GM19239 (cell line): Measurements from ENCODE around the gene GOLM1.

ENCODE experiments used
- DNase-seq: peaks from one replicate; pipeline ENCODE4 v3.0.0; 2011; ENCODE audit warnings: low spot score; ENCODE audit not compliant: insufficient read length
- FAIRE-seq: peaks from 2 replicates; lab custom pipeline; 2011; peaks lifted over from hg19 to GRCh38; lab: Jason Lieb, UNC

The GOLM1 gene

DNA sequence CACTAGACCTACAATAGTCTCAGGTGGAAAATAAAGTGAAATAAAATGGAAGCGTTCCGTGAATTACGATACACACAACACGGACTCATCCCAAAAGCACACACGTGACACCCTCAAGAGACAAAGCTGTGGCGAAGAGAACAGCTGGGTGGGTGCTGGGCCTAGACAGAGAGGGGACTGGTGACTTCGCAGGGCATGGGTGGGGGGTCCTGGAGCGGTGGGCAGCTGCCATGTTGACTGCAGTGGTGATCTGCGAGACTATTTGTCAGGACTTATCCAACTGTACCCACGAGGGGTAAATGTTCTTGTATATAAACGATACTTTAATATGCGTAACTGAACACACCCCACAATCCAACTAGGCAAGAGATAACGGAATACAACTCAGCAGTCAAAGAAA, 52.0 kb downstream of the GOLM1 start:
- FAIRE-seq (no peak), DNase-seq (no peak)

DNA sequence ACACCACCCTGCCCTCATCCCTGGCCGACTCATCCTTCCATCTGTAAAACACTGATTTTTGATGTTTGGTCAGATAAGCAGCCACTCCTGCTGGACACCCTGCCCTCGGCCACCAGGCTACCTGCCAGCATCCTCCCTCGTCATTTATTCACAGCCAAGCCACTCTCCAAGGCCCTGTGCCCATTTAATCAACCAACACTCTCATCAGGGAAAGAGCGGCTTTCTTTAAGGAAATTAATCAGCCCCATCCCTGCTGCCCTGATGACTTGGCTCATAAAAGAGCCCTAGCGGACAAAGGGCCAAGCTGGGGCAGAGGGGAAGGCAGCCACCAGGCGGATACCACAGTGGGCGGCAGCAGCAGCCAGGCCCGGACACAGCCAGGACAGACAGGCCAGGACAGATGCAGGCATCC, 52.4 kb downstream of the GOLM1 start:
- no peak for DNase-seq
- FAIRE-seq, result no peak

DNA sequence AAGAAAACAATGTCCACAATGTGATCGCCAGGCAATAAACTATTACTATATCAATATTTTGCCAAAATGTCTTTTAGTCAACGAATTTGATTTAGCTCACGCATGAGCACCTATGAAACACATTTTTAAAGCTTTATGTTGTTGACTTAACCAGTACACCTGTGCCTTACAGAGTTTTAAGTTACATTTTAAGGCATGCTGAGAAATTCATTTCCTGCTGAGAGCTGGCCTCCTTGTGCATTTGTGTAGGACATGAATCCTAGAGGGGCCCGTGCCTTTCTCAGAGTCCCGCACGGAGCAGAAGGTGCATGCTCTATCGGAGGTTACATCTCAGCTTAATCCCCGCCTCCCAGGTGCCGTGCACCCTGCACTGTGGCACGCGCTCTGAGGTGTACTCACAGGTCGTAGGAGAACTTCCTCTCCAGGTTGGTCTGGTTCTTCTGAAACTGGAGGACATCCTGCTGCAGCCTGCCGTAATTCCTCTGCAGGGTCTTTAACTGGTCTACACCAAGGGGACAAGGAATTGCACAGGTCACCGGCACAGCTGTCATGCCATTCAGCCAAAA, 53.2 kb downstream of the GOLM1 start:
- no peak for DNase-seq
- no peak for FAIRE-seq

DNA sequence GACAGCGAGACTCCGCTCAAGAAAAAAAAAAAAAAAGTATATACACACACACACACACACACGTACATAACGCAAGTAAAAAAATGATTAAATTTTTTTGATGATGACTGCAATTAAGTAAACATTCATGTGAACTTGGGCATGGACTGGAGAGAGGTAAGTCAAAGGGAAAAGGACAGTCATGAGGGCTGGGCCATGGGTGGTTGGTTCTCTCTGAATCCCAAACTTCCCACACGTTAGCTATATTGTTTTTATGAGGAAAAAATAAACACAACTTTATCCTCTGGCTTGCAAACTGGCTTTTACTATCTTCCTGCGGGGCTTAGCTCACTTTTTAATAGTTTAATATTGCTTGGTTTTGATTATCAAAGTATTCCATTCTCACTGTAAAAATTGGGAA, 53.7 kb downstream of the GOLM1 start:
- DNase-seq (no peak), FAIRE-seq (no peak)

DNA sequence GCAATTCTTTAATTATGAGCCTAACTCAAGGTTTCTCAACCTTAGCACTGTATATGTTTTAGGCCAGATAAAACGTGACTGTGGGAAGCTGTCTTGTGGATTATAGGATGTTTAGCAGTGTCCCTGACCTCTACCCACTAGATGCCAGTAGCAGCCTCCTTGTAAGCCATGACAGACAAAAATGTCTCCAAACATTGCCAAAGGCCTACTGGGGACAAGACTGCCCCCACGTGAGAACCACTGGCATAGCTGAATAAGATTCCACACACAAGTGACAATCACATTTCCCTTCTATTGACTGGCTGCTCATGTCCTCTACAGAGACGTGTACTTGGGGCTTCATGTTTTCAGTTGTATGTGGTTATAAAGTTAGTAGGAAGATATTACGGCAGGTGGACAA, 55.4 kb downstream of the GOLM1 start:
- FAIRE-seq (no peak), DNase-seq (no peak)

DNA sequence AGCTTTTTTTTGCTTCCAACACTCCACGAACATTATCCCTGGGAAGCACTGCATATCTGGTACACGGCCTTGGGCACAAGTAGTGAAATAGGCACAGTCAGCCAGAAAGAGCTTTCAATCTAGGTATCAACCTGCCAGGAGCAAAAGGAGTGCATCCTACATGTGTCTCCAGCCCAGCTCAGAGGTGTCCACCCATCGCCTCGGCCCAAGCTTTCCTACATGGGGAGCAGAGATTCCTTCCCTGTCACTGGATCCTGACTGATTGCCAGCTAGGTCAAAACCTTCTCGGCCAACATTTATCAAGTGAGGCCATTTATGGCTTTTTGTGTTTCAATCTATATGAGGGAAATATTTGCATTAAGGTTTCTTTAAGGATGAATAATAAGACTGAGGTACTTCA, 55.8 kb downstream of the GOLM1 start:
- FAIRE-seq (no peak), DNase-seq (no peak)

DNA sequence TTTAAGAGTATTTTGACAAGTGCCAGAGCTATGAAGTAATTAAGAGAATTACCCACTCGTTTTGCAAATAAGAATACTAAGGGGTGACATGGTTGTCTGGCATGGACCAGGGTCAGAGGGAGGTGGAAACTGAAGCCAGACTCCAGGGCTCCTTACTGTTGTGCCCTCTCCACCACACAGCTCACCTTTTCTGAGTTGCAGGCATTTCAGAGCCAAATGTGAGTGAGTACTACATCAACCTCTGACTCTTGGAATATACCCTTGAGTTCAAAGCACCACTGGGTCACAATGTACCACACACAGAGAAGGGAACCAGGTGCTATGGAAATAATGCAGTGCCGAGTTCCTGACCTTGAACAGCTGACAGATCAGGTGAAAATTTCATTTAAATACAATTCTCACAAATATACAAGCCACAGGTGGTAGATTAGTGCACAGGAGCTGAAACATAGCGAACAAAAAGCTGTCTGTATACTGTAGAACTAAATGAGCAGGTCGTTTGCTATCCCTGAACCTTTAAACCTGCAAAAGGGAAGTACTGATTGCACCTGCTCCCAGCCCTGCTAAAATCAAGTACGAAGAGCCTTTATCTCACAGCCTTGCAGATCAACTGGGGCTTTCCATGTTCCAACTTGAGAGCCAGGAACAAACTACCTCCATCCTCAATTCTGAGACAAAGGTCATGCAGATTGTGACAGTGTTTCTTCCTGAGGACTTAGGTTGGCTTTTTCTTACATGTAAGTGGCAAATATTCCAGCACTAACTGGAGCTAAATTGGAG, 57.0 kb downstream of the GOLM1 start:
- DNase-seq (no peak), FAIRE-seq (no peak)

DNA sequence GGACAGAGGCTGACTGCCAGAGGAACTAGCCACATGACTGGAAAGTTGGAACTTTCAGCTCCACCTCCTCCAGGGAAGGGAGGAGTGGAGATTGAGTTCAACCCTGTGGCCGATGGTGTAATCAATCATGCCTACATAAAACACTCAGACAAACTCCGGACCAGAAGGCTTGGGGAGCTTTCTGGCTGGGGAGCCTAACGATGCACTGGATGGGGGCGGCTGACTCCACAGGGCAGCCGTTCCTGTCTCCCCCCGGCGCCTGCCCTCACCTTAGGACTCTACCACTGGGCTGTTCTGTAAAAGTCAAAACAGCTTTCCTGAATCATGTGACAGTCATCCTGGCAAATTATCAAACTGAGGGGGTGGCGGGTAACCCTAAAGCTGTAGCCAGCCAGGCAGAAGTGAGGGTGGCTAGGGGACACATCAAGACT, 58.0 kb downstream of the GOLM1 start:
- DNase-seq, result no peak
- no peak for FAIRE-seq

DNA sequence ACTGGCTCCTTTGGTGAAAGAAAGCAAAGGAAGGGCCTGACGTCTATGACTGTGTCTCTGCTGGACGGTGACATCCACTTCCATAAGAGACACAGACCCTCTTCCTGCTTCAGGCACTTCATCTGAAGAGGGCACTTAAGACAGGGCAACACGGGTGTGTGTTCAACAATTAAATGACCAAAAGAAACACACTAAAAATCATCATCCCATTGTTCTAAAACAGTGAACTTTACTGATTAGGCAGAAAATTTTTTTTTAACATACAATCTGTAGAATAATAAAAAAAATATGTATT, 58.5 kb downstream of the GOLM1 start:
- FAIRE-seq (no peak), DNase-seq (no peak)

DNA sequence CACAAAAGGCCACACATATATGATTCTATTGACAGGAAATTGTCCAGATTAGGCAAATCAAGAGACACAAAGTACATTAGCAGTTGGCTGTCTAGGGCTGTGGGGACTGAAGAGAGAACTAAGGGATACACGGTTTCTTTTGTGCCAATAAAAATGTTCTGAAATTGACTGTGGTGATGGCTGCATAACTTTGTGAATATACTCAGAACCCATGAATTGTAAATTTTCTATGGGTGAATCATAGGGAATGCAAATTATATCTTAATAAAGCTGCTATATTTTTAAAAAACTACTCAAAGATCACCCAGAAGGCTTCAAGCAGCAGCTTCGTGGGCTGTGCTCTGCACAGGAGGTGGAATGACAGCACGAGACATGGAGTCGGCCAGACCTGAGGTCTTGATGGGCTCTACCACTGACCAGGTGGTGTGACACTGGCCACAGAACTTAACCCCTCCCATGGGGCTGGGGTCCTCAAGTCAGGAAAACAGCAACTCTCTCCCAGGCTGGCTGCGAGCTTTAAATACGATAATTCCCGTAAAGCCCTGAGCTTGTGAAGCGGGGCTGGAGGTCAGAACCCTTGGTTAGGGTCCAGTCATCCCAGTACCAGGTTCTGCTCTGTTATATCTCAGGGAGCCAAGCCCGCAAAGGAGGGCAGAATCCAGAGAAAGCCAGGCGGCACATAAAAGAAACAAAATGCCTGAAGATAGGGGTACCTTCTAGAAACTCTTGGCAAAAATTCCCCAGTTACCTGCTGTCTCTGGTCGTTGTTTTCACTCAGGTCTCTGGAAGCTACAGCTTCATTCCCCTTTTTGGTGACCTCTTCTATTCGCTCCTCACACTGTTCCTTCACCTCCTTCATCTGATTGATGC, 59.1 kb downstream of the GOLM1 start:
- no peak for FAIRE-seq
- no peak for DNase-seq

DNA sequence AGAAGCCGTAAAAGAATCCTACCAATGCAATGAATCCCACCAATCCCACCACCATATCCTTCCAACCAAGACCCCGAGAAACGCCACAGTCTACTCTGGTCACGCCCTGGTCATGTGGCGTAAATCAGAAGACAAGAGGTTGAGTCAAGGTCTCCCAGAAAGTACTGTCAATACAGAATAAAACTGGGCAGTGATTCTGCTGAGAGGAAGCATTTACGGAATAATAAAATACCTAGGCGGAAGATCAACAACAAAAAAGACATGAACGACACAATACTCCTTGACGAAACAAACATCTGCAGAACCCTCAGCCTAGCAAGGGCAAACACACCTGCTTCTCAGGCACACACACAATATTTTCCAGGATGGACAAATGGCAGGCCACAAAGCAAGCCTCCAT, 62.8 kb downstream of the GOLM1 start:
- no peak for DNase-seq
- FAIRE-seq, result no peak

DNA sequence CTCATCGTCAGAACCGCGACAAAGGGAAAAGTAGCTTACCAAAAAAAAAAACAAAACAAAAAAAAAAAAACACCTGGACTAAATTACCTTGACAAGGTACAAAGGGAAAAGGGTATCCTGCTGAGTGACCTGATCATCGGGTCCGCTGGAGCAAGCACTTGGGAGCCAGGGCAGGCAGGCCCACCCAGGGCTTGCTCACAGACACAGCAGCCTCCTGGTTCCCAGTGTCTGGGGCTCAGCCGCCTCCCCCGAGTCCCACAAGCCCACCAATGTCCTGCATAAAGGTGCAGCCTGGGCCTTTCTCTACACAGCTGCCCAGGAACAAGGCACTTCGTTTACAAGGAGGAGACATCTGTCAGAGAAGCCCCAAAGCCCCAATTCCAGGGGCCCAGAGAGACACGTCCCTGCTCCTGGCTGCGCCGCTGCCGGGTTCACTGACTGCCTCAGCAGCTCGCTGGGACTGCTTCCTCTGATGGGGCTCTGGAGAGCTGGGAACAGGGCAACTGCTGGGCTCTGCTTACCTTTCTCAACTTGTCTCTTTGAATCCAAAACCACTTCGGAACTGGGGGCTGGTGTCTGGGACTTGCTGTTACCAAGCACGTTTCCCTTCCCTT, 63.4 kb downstream of the GOLM1 start:
- DNase-seq, result no peak
- no peak for FAIRE-seq

DNA sequence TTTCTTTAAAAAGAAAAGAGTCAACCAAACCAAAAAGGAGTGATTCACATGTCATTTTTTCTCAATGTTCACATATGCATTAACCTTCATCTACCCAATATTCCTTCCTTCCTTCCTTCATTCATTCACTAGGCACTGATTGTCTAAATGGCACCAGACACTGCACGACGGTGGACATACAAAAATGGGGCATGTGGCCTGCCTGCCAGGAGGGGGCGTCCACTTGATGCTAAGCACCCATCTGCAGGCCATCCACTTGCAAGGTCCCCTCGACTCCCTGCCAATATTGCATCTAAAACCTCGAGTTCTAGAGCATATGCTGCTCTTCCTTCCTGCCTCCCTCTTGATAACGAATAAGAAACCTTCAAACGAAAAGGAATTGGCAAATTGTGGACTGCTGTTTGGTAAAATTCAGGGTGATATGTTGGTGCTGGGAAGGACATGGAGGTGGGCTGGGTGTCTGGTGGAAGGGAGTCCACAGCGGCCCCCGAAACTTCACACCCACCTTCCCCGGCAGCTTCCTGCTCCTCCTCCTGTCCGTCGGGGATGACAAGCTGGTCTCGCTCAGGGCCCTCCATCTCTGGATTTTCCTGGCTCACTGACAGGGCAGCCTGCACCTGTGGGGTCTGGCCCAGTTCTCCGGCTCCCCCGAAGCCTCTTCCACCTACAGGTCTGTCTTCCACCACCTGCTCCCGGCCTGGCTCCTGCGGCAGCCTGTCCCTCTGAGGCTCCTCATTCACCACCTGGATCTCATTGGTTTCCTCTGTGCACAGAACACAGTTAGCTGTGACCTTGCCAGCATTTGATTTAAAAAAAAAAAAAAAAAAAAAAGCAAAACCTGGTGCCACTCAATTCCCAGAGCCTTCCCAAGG, 64.3 kb downstream of the GOLM1 start:
- FAIRE-seq (peak; percentile 14), DNase-seq (no peak)

DNA sequence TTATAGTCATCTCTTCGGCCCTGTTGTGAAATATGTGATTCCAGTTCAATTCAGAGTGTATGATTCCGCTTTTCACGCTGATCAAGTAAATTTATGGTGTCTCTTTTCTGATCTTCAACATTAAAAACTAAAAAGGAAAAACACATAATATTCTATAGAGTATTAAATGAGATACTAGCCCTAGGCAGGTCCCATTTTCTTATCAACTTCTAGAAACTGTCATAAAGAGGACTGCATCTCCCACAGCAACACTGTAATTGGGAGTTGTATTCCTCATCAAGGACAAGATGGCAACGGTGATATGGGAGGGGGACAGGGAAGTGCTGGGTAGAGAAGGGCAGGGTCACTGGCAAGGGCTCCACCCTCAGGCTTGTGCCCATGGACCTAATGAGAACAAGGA, 71.6 kb downstream of the GOLM1 start:
- FAIRE-seq, result no peak
- no peak for DNase-seq

DNA sequence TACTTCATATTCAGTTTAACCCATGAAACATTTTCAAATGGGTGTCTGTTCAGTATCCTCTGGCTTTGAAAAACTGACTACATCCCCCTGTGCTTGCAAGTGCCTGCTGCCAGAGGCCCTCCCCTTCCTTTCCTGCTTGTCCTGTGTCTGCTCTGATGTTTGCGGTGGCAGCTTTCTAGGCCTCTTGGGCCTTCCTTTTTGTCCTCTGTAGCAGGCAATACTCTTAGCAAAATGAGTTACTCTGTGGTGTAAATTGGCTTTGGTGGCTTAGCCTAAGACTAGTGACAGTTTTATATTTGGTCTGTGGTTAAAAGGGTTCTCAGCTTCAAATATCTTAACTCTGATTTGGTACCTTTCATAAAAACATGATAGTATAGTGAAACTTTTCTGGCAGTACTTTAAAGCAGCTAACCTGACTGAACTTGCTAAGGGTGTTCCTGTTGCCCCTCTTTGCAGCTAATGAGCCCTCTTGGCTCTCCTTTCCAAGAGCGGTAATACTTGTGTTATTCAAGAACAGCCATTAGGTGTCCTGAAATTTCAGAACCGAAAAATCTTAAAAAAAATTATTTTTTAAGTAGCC, 76.6 kb downstream of the GOLM1 start:
- DNase-seq (no peak), FAIRE-seq (no peak)

DNA sequence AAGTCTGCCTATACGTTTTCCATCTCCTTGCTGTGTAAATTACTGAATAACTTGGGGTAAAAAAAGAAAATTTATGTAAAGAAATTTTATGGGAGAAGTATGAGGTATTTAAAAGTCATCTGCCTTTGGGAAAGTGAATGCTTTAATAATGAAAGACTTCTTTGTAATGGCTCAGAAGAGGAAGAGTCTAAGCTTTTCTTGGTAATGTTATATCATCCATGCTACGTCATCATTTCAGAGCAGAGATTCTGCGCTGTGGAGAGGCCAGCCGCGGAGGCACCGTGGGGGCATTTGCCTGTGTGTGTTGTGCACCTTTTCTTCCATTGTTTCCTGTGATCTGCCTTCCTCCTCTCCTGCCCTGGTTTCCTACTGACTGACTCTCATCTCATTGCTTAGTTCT, 78.2 kb downstream of the GOLM1 start:
- DNase-seq, result no peak
- FAIRE-seq, result no peak

DNA sequence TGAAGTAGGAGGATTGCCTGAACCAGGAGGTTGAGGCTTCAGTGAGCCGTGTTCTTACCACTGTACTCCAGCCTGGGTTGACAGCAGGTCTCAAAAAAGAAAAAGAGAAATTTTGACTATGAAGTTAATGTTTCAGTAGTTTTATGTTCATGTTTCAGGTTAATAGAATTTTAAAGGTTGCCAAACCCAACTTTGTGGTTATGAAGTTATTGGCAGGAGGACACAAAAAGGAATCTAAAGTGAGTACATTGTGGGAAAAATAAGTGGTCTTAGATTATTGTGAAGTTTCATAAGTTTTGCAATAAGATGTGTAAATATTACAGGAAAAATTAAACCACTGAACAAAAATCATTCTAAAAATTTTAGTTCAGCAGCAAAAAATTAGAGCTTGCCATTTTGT, 78.6 kb downstream of the GOLM1 start:
- FAIRE-seq (no peak), DNase-seq (no peak)

DNA sequence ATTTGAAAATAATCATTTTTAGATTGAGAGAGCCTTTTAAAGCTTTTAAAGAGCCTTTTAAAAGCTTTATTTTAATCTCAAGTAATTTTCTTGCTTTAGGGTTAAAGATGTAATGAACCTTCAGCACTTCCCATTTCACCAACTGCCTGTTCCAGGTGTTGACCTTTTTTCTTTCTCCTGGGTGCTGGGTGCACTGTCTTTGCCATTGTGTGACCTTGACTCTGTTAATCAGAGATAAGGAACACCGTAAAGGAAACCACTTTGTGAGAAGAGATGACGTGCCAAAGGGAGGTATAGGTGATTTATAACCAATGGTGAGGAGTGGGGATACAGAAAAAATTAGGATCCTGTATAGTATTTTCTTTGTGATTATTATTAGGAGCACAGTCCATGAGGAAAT, 90.2 kb downstream of the GOLM1 start:
- no peak for FAIRE-seq
- DNase-seq, result no peak

DNA sequence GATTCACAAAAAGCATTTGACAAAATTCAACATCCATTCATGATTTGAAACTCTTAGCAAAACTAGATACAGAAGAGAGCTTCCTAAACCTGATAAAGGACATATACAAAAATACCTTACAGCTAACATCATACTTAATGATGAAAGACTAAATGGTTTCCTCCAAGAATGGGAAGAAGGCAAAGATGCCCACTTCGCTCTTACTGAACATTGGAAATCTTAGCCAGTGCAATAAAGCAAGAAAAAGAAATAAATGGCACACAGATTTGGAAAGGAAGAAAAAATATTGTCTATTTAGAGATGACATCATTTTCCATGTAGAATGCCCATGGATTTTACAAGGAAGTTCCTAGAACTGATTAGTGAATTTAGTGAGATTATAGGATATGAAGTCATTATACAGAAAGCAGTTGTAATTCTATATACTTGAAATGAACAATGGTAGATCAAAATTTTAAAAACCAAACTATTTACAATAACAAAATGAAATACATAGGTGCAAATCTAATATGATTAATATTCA, 94.0 kb downstream of the GOLM1 start:
- FAIRE-seq (peak; percentile 8), DNase-seq (no peak)

DNA sequence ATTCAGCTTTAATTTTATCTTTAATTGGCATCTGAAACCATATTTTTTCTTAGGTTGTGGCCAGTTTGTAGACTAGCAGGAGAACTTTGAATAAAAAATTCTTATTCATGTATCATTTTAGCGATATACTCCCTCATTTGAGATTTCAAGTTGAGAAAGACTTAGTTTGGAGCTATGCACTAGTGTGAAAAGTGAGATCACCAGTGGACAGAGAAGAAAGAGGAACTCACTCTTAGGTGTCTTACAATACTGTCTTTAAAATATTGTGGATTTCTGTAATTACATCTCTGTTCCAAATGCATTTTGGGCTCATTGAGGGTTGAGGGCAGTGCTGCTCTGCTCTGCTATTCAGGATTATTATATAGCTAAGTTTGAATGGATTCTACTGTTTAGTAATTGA, 103.8 kb downstream of the GOLM1 start:
- FAIRE-seq, result peak; percentile 37
- no peak for DNase-seq
